ENCODE data around the gene SRP9.
"Not testable (repeated sequence)": the region's sequence is repeated elsewhere in the genome, so short reads cannot be mapped to it uniquely, and the experiment has no call there.

SRP9 gene

DNA sequence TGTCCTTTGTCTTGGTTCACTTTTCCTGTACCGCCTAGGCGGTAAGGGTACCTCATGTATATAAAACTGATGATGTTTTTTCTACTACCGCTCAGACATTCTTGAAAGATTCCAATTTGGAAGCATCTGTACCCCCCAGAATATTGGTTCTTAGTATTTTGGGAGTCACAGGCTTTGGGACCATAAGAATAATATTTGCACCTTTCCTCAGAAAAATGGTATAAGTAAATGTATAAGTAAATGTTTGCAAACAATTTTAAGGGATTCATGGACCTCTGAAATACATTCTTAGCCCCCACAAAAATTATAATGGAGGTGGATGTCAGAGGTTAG is 677 bp downstream of the SRP9 start:
- no peak for DNase-seq

DNA sequence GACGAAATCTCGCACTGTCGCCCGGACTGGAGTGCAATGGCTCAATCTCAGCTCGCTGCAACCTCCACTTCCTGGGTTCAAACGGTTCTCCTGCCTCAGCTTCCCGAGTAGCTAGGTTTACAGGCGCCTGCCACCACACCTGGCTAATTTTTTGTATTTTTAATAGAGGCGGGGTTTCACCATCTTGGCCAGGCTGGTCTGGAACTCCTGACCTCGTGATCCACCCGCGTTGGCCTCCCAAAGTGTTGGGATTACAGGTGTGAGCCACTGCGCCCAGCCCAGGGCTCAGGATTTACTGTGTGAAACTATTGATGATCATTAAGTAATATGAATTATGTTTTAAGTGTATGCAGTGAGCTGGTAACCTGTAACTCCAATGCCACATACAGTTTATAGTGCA is 1.5 kb downstream of the SRP9 start:
- not testable (repeated sequence) for DNase-seq

DNA sequence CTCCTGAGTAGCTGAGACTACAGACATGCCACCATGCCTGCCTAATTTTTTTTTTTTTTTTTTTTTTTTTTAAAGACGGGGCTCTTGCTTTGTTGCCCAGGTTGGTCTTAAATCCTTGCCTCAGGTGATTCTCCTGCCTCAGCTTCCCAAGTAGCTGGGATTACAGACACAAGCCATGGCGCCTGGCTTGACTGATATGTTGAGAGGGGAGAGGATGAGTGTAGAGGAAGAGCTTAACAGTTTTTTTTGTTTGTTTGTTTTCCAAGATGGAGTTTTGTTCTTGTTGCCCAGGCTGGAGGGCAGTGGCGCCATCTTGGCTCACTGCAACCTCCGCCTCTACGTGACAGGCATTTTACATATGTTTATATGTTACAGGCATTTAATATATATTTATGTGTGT is 2.5 kb downstream of the SRP9 start:
- no peak for DNase-seq

DNA sequence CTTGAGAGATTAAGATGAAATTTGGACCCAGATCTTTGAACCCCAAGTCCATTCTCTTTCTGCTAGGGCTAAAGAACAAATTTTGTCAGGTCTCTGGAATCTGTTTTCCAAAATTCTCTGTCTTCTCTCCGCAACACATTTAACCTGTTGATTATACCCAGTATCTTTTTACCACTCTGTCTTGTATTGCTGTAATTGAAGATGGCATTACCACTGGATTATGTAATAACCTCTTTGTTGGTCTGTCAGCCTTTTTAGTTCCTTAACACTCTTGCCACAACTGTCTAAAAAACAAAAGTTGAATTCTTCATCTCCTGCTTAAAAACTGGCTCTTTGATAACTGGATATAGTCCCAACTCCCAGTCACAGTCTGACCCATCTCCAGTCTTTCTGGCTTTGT is 3.0 kb downstream of the SRP9 start:
- no peak for DNase-seq

DNA sequence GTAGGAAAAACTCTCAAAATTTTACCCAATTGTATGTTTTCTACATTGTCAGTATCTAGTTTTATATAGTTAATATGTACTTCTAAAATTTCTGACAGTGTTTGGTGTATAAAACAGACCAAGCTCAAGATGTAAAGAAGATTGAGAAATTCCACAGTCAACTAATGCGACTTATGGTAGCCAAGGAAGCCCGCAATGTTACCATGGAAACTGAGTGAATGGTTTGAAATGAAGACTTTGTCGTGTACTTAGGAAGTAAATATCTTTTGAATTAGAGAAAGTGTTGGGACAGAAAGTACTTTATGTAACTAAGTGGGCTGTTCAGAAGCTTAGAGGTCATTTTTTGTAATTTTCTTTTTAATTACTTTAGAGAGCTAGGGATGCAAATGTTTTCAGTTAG is 11.5 kb downstream of the SRP9 start:
- not testable (repeated sequence) for DNase-seq

DNA sequence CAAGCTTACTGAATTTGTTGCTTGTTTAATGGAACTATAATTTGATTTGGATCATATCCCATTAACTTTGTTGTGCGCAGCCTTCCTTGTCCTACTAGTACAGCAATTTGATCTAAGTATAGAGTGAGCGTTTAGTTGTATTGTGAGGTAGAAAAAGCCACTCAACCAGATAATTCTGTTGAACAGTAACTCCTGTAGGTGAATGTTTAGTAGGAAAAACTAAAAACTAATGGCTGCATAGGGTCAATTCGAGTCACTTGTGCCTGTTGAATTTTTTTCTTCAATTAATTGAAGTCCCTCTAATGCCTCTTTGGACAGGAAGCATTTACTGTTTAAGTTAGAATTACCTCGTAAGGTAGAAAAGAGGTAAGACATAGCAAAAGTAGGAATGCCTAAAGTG is 17.3 kb downstream of the SRP9 start:
- no peak for DNase-seq

DNA sequence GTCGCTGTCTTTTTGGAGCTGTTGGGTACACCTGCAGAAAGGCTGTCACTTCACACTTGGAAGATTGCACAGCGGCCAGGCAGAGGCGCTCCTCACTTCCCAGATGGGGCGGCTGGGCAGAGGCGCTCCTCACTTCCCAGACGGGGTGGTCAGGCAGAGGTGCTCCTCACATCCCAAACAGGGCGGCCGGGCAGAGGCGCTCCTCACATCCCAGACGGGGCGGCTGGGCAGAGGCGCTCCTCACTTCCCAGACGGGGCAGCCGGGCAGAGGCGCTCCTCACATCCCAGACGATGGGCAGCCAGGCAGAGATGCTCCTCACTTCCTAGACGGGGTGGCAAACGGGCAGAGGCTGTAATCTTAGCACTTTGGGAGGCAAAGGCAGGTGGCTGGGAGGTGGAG is 18.5 kb downstream of the SRP9 start:
- not testable (repeated sequence) for DNase-seq

DNA sequence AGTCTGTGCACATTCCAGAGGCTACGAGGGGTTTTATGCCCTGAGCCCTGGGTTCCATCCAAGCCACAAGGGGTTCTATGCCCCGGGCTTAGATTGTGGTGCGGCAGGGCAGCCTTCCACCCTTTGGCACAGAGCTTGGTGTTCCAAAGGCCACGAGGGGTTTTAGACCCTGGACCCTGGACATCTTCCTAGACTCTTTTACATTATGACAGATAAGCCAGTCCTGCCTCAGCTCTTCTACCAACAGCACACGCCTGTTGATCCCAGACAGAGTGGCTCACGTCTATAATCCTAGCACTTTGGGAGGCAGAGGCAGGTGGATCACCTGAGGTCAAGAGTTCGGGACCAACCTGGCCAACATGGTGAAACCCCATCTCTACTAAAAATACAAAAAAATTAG is 23.5 kb downstream of the SRP9 start:
- DNase-seq, result not testable (repeated sequence)

DNA sequence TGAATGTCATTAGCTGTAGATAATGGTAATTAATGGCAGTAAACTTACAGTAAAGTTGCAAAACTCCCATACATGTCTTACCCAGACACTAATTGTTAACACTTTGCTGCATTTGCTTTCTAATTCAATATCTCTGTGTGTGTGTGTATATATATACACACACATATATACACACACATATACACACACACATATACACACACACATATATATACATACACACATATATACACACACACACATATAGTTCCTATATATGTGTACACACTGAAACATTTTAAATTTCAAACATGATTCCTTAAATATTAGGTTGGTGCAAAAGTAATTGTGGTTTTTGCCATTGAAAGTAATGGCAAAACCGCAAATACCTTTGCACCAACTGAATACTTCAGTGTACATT is 28.6 kb downstream of the SRP9 start:
- DNase-seq, result no peak

DNA sequence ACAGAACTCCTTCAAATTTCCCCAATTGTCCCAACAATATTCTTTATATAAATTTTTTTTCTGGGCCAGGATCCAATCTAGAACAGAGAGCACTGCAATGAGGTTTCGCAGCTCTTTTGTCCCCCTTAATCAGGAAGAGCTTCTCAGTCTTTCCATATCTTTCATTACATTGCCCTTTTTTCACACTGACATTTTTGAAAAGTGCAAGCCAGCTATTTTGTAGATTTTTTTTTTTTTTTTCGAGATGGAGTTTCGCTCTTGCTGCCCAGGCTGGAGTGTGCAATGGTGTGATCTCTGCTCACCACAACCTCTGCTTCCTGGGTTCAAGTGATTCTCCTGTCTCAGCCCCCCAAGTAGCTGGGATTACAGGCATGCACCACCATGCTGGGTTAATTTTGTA is 29.1 kb downstream of the SRP9 start:
- DNase-seq, result not testable (repeated sequence)

DNA sequence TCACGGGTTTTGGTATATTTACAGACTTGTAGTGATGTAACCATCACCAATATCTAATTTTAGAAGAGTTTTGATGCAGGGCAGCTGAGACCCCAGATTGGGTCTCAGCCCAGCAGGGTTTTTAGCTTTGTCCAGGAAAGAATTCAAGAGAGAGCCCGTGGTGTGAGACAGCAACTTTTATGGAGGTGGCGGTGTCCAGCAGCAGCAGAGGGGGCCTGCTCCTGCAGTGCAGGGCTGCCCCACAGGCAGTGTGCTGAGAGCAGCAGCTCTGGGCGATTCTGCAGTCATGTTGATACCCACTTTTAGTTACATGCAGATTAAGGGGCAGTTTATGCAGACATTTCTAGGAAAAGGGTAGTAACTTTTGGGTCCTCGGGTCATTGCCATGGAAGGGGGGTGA is 30.5 kb downstream of the SRP9 start:
- no peak for DNase-seq

DNA sequence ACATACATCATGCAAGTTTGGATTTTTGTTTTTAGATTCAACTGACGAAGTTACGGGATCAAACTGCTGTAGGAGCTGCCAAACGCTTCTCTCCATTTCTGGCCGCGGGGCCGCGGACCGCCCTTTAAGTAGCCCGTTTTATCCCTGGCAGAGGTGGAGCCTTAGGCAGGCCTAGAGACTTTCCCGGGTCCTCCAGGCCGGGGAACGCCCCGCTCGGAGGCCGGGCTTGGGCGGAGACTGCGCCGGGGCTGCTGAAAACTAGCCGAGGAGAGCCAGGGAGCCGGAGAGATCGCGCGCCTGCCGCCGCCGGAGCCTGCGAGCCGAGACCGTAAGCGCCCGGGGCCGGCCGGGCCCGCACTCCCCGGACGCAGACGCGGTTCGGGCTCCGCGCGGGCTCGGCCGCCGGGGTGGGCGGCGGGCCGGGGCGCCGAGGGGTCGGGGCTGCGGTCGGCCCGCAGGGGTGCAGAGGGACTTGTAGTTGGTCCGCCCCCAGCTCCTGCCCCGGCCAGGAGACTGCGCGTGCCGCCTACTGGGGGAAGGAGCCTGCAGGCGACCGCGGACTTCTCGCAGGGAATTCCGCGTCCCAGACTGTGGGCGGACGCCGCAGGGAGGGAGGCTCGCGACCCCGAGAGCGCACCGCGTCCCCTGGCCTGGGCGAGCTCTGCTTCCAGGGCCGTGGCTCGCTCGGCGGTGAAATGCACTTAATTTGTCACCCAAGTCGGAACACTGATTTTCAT is 32.4 kb downstream of the SRP9 start, which contains the start of gene EPHX1:
Gene EPHX1, plus strand, starts transcription at position 283 of the 737 bp plus-strand sequence. CDS start 18,606 bp downstream, outside the sequence.
- DNase-seq, result peak; percentile 77 to 84

DNA sequence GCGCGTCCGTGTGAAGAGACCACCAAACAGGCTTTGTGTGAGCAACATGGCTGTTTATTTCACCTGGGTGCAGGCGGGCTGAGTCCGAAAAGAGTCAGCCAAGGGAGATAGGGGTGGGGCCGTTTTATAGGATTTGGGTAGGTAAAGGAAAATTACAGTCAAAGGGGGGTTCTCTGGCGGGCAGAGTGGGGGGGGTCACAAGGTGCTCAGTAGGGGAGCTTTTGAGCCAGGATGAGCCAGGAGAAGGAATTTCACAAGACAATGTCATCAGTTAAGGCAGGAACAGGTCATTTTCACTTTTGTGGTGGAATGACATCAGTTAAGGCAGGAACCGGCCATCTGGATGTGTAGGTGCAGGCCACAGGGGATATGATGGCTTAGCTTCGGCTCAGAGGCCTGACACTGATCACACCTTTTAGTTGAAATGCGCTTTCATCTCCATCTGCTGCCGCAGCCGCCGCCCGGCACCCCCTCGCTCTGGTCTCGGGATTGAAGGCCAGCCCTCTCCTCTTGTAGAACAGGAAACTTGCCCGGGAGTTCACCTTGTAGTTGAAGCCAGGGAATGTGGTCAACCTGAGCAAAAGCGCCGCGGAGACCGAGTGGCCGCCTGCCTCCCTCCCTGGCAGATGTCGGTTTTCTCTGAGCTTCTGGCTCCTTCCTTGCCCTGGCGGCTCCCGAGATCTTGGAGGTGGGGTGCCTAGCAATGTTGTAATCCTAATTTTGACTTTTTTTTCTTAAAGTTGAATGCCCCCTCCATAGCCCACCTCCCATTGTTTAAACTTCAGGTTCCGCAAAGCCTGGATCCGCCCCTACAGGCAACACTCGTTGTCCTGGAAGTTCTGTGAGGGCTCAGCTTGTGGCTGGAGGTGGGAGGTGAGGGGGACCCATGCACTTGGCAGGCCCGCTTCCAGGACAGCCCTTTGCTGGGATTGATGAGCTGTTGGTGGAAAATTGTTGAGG is 33.2 kb downstream of the SRP9 start:
- not testable (repeated sequence) for DNase-seq

DNA sequence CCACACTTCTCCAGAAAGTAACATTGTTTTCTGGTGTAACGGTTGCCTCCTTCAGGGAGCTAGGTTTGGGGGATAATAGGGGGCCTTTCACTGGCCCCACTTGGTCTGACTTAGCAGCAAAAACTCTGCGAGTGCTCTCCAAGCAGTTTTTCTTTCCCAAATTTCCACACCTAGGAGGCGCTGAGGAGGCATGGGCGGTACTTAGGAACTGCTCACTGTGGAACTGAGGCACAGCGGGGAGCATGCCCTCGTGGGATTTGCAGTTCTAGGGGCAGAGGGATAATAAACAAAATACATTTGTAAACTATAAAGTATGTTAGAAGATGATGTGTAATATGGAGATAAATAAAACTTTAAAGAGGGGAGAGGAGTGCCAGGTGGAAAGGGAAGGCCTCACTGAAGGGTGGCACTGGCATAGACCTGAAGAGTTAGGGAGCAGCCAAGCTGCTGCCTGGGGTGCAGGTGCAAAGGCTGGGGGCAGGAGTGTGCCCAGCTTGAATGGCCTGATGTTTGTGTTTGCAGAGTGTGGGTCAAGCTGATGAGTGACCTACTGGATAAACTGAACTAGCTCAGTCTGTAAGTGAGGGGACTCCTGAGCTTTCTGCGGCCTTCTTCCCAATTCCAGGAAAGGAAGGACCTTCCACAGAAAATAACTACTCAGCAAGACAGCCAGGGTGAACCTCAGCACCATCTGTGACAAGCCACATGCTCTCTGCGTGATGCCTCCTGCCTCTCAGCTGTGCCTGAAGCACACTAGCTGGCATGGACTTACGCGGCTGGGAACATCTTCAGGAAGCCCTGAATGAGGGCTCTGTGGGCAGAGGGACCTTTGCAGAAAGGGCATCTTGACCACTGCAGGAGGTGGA is 34.2 kb downstream of the SRP9 start:
- DNase-seq, result no peak

DNA sequence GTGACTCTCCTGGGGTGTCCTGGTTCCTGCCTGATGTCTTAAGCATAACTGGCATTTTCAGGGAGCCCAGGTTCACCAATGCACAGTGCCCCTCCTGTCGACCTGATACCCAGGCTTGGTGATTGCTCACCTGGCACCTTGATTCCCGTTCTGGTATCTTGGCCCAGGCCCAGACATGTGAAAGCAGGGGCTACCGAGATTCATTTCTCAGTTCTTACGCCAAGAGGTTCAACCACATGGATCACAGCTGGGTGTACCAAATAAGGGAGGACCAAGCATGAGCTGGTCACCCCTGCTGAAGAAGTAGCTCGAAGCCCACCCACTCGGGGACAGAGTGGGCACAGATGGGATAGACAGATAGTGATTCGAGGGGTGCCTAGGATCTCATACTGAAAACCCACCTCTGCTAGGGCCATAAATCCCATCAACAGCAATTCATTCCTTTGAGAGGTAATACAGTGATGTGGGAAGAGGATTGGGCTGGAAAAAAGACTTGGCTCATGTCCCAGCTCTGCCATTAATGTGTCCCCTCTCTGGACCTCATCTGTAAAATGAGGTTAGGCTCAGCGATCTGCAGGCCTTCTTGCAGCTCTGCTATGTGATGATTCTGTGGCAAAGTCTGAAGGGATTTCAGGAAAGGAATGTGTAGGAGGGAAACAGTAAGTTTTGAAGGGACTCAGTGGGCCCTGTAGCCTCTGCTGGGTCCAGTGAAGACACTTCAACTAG is 35.0 kb downstream of the SRP9 start:
- no peak for DNase-seq

DNA sequence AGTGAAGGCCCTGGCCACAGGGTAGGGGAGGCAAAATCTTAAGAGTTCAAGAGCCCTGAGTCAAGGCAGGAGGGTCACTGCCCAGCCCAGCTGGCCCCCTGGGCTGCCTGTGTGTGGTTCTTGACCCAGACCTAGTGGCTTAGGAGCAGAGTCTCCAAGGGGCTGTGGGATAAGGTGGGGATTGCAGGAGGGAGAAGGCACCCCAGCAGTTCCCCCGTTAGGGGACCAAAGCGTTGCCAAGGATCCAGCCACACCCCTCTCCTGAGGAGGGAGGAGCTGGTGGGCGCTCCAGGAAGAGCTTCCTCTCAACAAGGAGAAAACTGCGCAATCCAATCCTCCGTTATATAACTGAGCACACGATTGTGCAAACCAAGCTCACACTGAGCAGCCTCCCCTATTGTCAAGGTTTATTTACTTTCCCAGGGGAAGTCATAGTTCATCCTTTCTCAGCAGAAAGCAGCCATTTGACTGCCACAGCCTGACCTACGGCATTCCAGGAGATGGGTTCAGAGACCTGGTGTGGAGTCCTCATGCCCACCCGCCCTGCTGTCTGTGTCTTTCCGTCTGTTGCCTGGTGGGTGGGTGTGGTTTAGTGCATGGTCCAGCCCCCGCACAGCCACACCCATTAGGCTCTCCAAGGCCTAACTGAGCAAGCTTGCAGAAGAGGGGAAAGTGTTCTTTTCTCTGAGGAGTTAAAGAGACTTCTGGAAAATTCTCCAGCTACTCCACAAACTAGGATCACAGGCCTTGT is 35.8 kb downstream of the SRP9 start:
- peak; percentile 54 to 60 for DNase-seq

DNA sequence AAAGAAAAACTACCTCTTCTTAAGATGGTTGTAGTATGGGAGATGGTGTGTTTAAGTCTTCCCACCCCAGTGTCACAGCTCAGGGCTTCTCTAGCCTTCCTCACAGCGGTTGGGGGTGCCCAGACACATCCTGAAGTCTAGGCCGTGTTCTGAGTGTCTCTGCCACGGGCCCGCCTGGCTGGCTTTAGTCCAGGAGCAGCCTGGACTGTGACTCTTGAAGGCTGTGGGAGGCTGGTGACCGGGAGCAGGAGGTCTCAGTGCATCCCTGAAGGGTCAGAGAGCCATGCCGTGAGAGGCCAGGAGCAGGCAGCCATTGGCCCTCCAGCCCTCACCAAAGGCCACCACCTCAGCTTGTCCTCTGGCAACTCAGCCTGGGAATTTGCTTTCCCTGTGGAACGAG is 36.8 kb downstream of the SRP9 start:
- DNase-seq, result no peak

DNA sequence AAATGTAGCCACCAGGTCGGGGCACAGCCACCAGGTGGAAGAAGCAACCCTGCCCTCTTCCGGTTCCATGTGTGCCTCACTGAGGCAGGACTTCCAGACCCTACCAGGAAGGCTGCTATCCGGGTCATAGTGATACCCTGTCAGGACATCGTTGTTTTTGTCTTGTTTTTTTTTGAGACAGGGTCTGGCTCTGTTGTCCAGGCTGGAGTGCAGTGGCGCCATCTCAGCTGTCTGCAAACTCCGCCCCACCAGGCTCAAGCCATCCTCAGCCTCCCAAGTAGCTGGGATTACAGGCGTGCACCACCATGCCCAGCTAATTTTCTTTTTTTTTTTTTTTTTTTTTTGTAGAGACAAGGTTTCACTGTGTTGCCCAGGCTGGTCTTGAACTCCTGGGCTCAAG is 37.5 kb downstream of the SRP9 start:
- not testable (repeated sequence) for DNase-seq

DNA sequence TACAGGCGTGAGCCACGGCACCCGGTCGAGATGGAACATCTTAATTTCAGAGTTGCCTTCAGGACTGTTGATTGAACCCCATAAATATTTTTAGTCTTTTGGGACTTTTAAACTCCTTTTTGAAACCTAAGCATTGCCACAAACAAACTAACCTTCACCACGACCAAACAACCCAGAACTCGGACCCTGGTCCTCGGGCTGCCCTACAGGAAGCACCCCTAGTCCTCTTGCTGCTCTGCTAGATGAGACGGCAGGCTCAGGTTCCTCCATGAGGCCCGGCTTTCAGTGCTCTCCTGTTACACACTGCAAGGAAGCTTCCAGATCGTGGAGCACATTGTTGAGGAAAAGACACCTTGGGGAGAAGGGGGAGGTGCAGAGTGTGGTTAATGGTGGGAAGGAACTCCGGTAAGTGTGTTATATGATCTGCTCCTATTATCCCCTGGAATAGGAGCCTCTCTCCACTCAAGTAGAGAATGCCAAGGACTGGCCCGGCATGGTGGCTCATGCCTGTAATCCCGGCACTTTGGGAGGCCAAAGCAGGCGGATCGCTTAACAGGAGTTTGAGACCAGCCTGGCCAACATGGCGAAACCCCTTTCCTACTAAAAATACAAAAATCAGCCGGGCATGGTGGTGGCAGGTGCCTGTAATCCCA is 38.0 kb downstream of the SRP9 start:
- no peak for DNase-seq

DNA sequence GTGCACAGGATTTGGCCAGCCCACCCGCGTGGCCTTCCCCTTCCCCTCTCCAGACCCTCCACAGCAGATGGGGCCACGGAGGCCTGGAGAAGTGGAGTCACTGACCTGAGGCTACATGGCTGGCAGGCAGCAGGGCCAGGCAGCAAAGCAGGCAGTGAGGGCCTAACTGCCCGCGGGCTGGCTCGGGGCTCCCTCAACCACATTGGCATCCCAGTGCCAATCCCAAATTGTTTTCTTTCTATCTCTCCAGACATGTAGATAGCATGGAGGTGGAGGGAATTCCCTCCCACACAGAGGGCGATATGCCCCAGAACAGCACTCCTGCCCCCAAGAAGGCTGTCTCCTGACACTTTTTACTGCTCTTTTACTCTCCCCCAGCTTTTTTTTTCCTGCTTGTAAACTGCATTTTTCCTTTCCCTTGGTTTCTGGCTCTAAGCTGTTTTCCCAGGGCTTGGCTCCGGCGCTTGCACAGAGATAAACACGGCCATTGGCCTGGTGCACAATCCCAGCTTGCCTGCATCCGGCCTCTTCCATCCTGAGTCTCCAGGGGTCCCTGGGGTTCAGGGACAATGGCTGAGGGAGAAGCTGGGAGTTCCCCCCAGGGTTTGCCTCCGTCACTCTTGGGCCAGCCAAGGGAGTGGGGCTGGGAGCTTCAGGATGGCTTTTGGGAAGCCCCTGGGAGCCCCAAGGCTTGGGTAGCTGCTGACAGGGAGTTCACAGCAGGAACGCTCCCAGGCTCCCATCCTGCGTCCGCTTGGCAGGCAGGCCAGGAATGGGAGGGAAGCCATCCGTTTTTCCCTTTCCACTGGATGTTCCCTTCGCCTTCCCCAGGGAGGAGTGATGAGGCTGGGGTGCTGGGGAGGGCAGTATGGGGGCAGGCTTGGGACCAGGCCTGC is 39.3 kb downstream of the SRP9 start:
- no peak for DNase-seq
